ENCODE data around the gene COL24A1.

DNA sequence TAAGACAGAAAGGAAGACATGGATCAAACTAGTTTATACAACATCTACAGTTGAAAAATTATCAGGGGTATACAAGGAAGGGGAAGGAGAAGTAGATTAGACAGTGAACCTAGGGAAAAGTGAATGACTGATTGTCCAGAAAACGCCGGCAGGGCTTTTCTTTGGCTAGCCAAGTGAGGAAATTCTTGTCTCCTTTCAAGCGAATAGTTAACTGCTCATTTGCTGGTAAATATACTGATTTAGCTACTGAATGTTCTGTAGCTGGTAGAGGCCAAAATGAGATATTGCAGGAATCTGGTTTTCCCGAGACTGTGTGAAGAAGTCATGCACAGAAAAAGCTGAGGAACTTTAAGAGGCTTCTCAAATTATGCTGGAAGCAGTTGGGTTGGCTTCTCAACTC is 319.8 kb downstream of the COL24A1 start:
- no peak for TF ChIP-seq ZNF274 (IDR thresholded peaks at IDR 0.05; ENCODE audit: low read depth, low read length)
- TF ChIP-seq SUZ12 (IDR thresholded peaks at IDR 0.05; ENCODE audit: extremely low read depth, insufficient read depth, insufficient read length): no peak
- TF ChIP-seq YY1 (IDR thresholded peaks at IDR 0.05; ENCODE audit: insufficient read depth, insufficient read length): no peak

Data from NT2/D1 (cell line).